Vagina (tissue), 2 donors: ENCODE results near the gene ARID1B.

Source experiments
- CTCF ChIP-seq, 3 experiments: fragments of 450-650 bp in 2 of 3; fragments of 200-600 bp in 1 of 3; sonication (generic) in 1 of 3; IDR thresholded peaks; one replicate each; pipeline ENCODE4 v1.5.1; 2017 to 2019; ENCODE audit warnings: antibody characterized with exemption in 3 of 3, mild to moderate bottlenecking in 2 of 3, moderate library complexity in 2 of 3
- POLR2A ChIP-seq, 2 donors: fragments of 450-650 bp; IDR thresholded peaks; one replicate each; pipeline ENCODE4 v1.6.1; 2017; ENCODE audit warnings: antibody characterized with exemption in 2 of 2, mild to moderate bottlenecking in 2 of 2, moderate library complexity in 2 of 2
- POLR2AphosphoS5 ChIP-seq, 2 donors: sonication (generic); formaldehyde crosslinking; IDR thresholded peaks; one replicate each; pipeline ENCODE4 v1.9.0; 2017; ENCODE audit warnings: antibody characterized with exemption in 2 of 2, mild to moderate bottlenecking in 2 of 2, low read depth in 1 of 2; ENCODE audit not compliant: insufficient read depth in 1 of 2

GRCh38 chr6:156806155-156806554 is 29.0 kb downstream of the ARID1B start:
- TF ChIP-seq POLR2A (IDR thresholded peaks at IDR 0.05) (no peak), CTCF (IDR thresholded peaks at IDR 0.05) (no peak), POLR2AphosphoS5 (IDR thresholded peaks at IDR 0.05; ENCODE audit: insufficient read depth in 1 of 2, low read depth in 1 of 2) (no peak)
